Gastroesophageal sphincter (tissue), 4 donors: Measurements from ENCODE around the gene SMPD3. TPM values are rescaled to one million over a fixed set of nuclear protein-coding genes. Genes with fewer than 3 reads are reported as not detected.

Source experiments
- ATAC-seq: fragments of 150-250 bp; one replicate; pipeline ENCODE4 v1.9.1; 2016; ENCODE audit warnings: mild to moderate bottlenecking, moderate library complexity
- H3K27ac ChIP-seq, 4 donors: fragments of 200-600 bp; sonication (generic) in 3 of 4; 1 replicate in 3 of 4; 2 replicates in 1 of 4; pipeline ENCODE4 v1.5.1; 2016 to 2019
- H3K27me3 ChIP-seq: fragments of 200-600 bp; sonication (generic); one replicate; pipeline ENCODE4 v1.5.1; 2019
- H3K36me3 ChIP-seq, 2 donors: fragments of 200-600 bp; sonication (generic); one replicate each; pipeline ENCODE4 v1.5.1; 2019; ENCODE audit warnings: control low read depth in 1 of 2
- H3K4me1 ChIP-seq, 3 donors: fragments of 200-600 bp; sonication (generic); 1 replicate in 2 of 3; 2 replicates in 1 of 3; pipeline ENCODE4 v1.5.1; 2016 to 2019; ENCODE audit warnings: control low read depth in 2 of 3
- H3K4me3 ChIP-seq, 2 donors: fragments of 200-600 bp; sonication (generic); one replicate each; pipeline ENCODE4 v1.5.1; 2019; ENCODE audit warnings: mild to moderate bottlenecking in 1 of 2, moderate library complexity in 1 of 2
- H3K9me3 ChIP-seq, 3 donors: fragments of 200-600 bp; sonication (generic); one replicate each; pipeline ENCODE4 v1.5.1; 2017 to 2019; ENCODE audit warnings: control low read depth in 2 of 3
- CTCF ChIP-seq, 4 experiments: fragments of 200-600 bp in 2 of 4; fragments of 450-650 bp in 2 of 4; sonication (generic) in 1 of 4; IDR thresholded peaks; one replicate each; pipeline ENCODE4 v1.5.1; 2017 to 2019; ENCODE audit warnings: antibody characterized with exemption in 4 of 4, mild to moderate bottlenecking in 2 of 4, moderate library complexity in 2 of 4
- EP300 ChIP-seq: sonication (generic); formaldehyde crosslinking; IDR thresholded peaks from one replicate; pipeline ENCODE4 v1.6.1; 2017; ENCODE audit warnings: antibody characterized with exemption, mild to moderate bottlenecking
- POLR2A ChIP-seq, 2 donors: fragments of 450-650 bp; IDR thresholded peaks; one replicate each; pipeline ENCODE4 v1.6.1; 2017; ENCODE audit warnings: antibody characterized with exemption in 2 of 2, mild to moderate bottlenecking in 2 of 2, moderate library complexity in 1 of 2
- POLR2AphosphoS5 ChIP-seq: sonication (generic); formaldehyde crosslinking; IDR thresholded peaks from one replicate; pipeline ENCODE4 v1.6.1; 2017; ENCODE audit warnings: antibody characterized with exemption
- WGBS, 2 donors: methylation state at CpG; one replicate each; pipeline ENCODE4 v1.1.5; 2018; ENCODE audit warnings: low coverage in 1 of 2; 5-methylcytosine and 5-hydroxymethylcytosine counted together
- total RNA-seq, 4 donors: library from RNA; depleted of rRNA; stranded (reverse); fragments of >200 nt; gene quantifications; one replicate each; pipeline ENCODE4 v1.1.0, GENCODE V29; 2016

The SMPD3 gene
- total RNA-seq, 4 donors from 2014 or later = 0.08 to 0.94 (median 0.77) TPM; not detected in 1

DNA sequence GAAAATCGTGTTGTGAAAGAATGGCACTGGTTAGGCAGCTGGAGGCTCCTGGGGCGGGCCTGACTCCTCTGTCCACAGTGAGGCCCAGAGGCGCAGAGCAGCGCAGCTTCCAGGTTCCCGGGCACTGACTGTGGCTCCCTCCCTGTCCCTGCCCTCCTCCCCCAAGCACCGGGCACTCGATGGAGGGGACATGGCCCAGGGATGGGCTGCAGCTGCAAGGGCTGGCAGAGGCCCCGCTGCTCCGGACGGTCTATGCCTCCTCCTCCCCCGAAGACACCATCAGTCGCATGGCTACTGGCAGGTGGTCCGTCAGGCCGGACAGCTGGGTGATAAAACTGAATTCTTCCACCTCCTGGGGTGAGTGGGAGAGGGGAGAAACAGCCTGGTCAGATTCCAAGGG is 87.4 kb downstream of the SMPD3 start:
- WGBS, 2 donors = 89 to 90% methylated on average over 2 to 6 of the region's 14 CpGs
- TF ChIP-seq POLR2A (IDR thresholded peaks at IDR 0.05) = no peak
- no peak for TF ChIP-seq POLR2AphosphoS5
- no peak for TF ChIP-seq CTCF (IDR thresholded peaks at IDR 0.05)
- TF ChIP-seq EP300 = no peak
- peaks cover 0 to 45% of the 10 kb centered on the region in 2 donors for H3K36me3 ChIP-seq
- H3K4me1 ChIP-seq = peaks cover 0 to 6% (median 0%) of the 10 kb centered on the region in 3 donors
- H3K9me3 ChIP-seq = no peaks in the 10 kb centered on the region
- ATAC-seq = no peak
- H3K27me3 ChIP-seq = peaks cover 28% of the 10 kb centered on the region
- no peak overlapping the region for H3K4me3 ChIP-seq
- no peak overlapping the region for H3K27ac ChIP-seq

GRCh38 chr16:68360547-68360946 is 87.8 kb downstream of the SMPD3 start:
- Histone ChIP-seq H3K27ac (no peak overlapping the region), H3K36me3 (peaks cover 0 to 50% of the 10 kb centered on the region in 2 donors), H3K27me3 (peaks cover 24% of the 10 kb centered on the region), H3K9me3 (no peaks in the 10 kb centered on the region), H3K4me1 (peaks cover 0 to 6% (median 0%) of the 10 kb centered on the region in 3 donors), H3K4me3 (no peak overlapping the region)
- TF ChIP-seq CTCF (IDR thresholded peaks at IDR 0.05) (no peak), POLR2A (IDR thresholded peaks at IDR 0.05) (no peak), POLR2AphosphoS5 (no peak), EP300 (no peak)
- 58 to 89% methylated on average over 3 to 10 of the region's 18 CpGs for WGBS, 2 donors
- ATAC-seq = no peak

DNA sequence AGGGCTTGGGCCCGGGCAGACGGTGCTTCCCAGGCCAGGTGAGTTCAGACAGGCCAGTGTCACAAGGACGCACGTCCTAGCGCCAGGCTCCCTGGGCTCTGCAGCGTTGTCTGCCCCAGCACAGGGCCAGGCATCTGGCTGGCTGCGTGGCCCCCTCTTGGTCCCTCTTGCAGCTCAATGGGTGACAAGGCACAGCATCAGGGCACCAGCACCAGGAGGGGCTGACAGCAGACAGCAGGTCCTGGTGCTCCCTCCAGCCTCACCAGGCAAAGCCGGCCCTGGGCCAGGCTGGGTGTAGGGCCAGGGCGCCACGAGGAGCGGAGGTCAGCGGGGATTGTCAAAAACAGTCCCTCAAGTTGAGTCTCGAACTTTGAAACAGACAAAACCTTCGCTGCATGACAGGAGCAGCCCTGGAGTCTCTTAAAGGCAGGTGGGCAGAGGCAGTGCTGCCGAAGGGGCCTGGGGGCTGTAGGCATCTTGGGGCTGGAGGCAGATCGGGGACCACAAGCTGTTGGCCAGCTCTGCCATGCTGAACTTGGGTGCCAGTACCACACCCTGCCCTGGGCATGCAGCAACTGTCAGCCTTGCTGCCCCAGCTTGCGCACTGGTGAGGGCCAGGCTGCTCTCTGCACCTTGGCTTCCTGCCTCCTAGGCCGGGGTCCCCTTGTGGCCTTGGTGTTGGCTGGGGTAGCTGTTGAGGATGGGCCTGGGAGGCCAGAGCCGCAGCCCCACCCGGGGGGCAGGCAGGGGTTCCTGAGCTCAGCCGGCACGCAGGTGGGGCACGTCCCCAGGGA is 88.7 kb downstream of the SMPD3 start:
- no peak overlapping the region for H3K4me3 ChIP-seq
- peaks cover 14% of the 10 kb centered on the region for H3K27me3 ChIP-seq
- no peak for ATAC-seq
- peaks cover 0 to 6% (median 0%) of the 10 kb centered on the region in 3 donors for H3K4me1 ChIP-seq
- WGBS, 2 donors = 80 to 100% methylated on average over 1 of the region's 23 CpGs
- no peak overlapping the region for H3K27ac ChIP-seq
- no peaks in the 10 kb centered on the region for H3K9me3 ChIP-seq
- no peak for TF ChIP-seq POLR2A (IDR thresholded peaks at IDR 0.05)
- TF ChIP-seq CTCF (IDR thresholded peaks at IDR 0.05) = no peak
- H3K36me3 ChIP-seq = peaks cover 0 to 59% of the 10 kb centered on the region in 2 donors

DNA sequence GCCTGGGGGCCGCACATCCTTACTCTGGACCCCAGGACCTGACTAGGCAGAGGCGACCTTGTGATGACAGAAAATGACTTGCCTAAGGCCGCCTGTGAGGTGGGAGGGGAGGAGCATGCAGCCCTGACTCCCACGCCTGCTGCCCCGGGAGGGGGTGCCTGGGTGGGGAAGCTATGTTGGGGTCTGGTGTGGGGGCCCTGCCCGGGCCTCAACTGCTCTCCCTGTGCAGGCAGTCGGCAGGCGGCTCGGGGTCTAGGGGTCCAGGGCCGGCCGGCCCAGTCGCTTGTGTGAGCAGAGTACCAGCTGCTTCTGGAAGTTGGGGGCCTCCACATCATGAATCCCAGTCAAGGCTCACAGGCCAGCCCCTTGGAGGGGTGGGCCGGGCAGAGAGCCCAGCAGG is 89.4 kb downstream of the SMPD3 start:
- Histone ChIP-seq H3K4me1 (peaks cover 0 to 6% (median 0%) of the 10 kb centered on the region in 3 donors), H3K9me3 (no peaks in the 10 kb centered on the region), H3K4me3 (no peak overlapping the region), H3K27me3 (peaks cover 8% of the 10 kb centered on the region), H3K36me3 (peaks cover 0 to 66% of the 10 kb centered on the region in 2 donors), H3K27ac (no peak overlapping the region)
- 90% methylated on average over 2 of the region's 13 CpGs; no CpG with 5 or more reads in 1 of the 2 donors for WGBS, 2 donors
- no peak for ATAC-seq
- TF ChIP-seq EP300 = no peak
- TF ChIP-seq CTCF (IDR thresholded peaks at IDR 0.05) = no peak
- TF ChIP-seq POLR2A (IDR thresholded peaks at IDR 0.05) = no peak
- no peak for TF ChIP-seq POLR2AphosphoS5

GRCh38 chr16:68357923-68358322 is 90.4 kb downstream of the SMPD3 start:
- Histone ChIP-seq H3K36me3 (peaks cover 0 to 76% of the 10 kb centered on the region in 2 donors), H3K4me3 (no peak overlapping the region), H3K27me3 (no peaks in the 10 kb centered on the region), H3K4me1 (peaks cover 0 to 6% (median 0%) of the 10 kb centered on the region in 3 donors), H3K27ac (no peak overlapping the region), H3K9me3 (no peaks in the 10 kb centered on the region)
- no peak for ATAC-seq
- TF ChIP-seq POLR2AphosphoS5 (no peak), CTCF (IDR thresholded peaks at IDR 0.05) (no peak), POLR2A (IDR thresholded peaks at IDR 0.05) (no peak), EP300 (no peak)
- 88% methylated on average over 6 of the region's 11 CpGs; no CpG with 5 or more reads in 1 of the 2 donors for WGBS, 2 donors
